ENCODE data around the gene PEX1.

PEX1 gene

DNA sequence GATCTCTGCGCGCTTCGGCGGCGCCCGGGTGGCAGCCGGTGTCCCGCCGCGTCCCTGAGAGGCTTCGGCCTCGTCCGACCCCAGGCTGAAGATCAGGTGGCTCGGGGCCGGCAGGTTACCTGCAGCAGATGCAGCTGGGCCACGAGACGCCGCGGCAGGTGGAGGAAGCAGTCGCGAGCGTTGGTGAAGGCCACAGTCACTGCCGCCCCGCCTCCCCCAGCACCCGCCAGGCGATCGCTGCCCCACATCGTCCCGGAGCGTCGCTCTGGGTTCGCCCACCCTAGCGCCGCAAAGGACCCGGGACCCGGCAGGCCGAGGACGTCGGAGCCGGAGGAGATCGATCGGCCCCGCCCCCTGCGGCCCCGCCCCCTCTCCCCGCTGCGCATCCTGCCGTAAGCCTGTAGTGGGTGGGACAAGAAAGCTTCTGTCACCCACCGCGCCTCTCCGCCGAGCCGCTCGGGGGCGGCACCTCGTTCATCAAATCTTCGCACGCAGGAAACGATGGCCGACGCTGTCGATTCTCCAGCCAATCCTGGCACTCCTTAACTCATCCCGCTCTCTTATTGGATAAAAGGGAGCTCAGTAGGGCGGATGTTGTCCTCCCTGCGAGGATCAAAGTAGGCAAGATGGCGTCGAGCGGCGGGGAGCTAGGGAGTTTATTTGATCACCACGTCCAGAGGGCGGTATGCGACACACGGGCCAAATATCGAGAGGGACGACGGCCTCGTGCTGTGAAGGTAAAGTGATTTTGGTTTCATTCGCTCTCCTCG lies at the start of gene PEX1, which contains the start of gene RBM48:
Gene PEX1, minus strand, starts transcription at position 333 of the 770 bp plus-strand sequence. Its CDS starts 85 bp downstream, at position 248.
Gene RBM48, plus strand, starts transcription at position 608 of the 770 bp plus-strand sequence. Its CDS starts 19 bp downstream, at position 627.
- peak within 1 kb of the TSS; percentile 84 for H3K4me3 ChIP-seq (replicated peaks; ENCODE audit: low read depth, low read length)
- peak; percentile 99 for DNase-seq (ENCODE audit: low read depth)
- peak; percentile 16 for TF ChIP-seq CTCF (IDR thresholded peaks at IDR 0.05; ENCODE audit: low read length, missing control alignments)

- no peak for TF ChIP-seq CTCF (IDR thresholded peaks at IDR 0.05; ENCODE audit: low read length, missing control alignments)
- no peak for DNase-seq (ENCODE audit: low read depth)
- H3K4me3 ChIP-seq (replicated peaks; ENCODE audit: low read depth, low read length): no peak overlapping the region
Measured at GRCh38 chr7:92576296-92576695, 48.0 kb upstream of the PEX1 start.

DNA sequence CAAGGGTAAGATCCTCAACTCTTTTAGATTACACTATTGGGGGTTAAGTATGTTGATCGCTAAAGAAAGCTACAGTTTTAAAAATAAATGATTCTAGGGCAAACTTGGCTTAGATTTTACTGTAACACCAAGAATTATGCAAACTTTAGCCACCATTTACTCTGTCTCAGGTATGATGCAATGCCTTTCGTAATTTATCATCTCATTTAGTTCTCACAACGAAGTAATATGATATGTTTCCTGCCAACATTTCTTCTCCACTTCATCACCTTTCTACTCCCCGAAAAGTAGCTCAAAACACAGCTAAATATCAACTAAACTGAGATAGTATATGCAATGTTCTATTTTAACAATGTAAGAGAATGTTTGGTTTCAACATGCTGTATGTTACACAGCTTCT lies 40.8 kb upstream of the PEX1 start:
- no peak overlapping the region for H3K4me3 ChIP-seq (replicated peaks; ENCODE audit: low read depth, low read length)
- DNase-seq (ENCODE audit: low read depth): peak; percentile 56
- TF ChIP-seq CTCF (IDR thresholded peaks at IDR 0.05; ENCODE audit: low read length, missing control alignments): no peak

- H3K4me3 ChIP-seq (replicated peaks; ENCODE audit: low read depth, low read length): no peak overlapping the region
- no peak for TF ChIP-seq CTCF (IDR thresholded peaks at IDR 0.05; ENCODE audit: low read length, missing control alignments)
Measured at GRCh38 chr7:92567460-92567859, 39.1 kb upstream of the PEX1 start.

DNA sequence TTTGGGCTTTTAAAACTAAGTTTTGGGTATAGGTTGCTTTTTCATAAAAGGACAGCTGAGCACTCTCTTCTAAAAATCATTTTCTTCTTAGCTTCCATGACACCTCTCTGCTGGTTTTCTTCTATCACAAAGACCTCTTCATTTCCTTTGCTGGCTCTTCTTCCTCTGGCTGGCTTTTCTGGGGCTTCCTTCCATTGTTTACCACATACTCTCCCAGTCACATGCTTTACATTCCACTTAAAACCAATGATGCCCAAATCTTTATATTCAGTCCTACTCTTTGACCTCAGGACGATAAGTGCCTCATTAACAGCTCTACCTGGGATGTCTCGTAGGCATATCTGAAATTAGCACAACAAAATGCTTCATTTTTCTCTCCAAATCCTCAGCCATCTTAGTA lies 35.0 kb upstream of the PEX1 start:
- H3K4me3 ChIP-seq (replicated peaks; ENCODE audit: low read depth, low read length): no peak overlapping the region
- no peak for TF ChIP-seq CTCF (IDR thresholded peaks at IDR 0.05; ENCODE audit: low read length, missing control alignments)
- DNase-seq (ENCODE audit: low read depth): peak; percentile 22

More at GRCh38 chr7:92567460-92567859, 39.1 kb upstream of the PEX1 start:
- DNase-seq (ENCODE audit: low read depth): peak; percentile 54

GRCh38 chr7:92560602-92561001 lies 32.3 kb upstream of the PEX1 start:
- H3K4me3 ChIP-seq (replicated peaks; ENCODE audit: low read depth, low read length): no peak overlapping the region
- no peak for TF ChIP-seq CTCF (IDR thresholded peaks at IDR 0.05; ENCODE audit: low read length, missing control alignments)
- no peak for DNase-seq (ENCODE audit: low read depth)

Data from fibroblast of pulmonary artery (primary cell).